Prostate gland (tissue), 2 donors: Measurements from ENCODE around the gene SLC4A11. TPM values are rescaled to one million over a fixed set of nuclear protein-coding genes. Genes with fewer than 3 reads are reported as not detected.

Source experiments
- DNase-seq: peaks from one replicate; pipeline ENCODE4 v3.0.0-alpha.2; 2019; ENCODE audit warnings: low spot score
- H3K27ac ChIP-seq, 2 donors: fragments of 200-600 bp; sonication (generic); 2 replicates each; pipeline ENCODE4 v1.5.1; 2017 to 2019
- H3K27me3 ChIP-seq: fragments of 200-600 bp; sonication (generic); replicated peaks from 2 replicates; pipeline ENCODE4 v1.5.1; 2019; ENCODE audit not compliant: insufficient read depth
- H3K36me3 ChIP-seq, 2 donors: fragments of 200-600 bp; sonication (generic); 1 replicate in 1 of 2; 2 replicates in 1 of 2; pipeline versions ENCODE4 v1.5.1 to v1.8.1; 2017 to 2019
- H3K4me1 ChIP-seq: fragments of 200-600 bp; sonication (generic); replicated peaks from 2 replicates; pipeline ENCODE4 v1.5.1; 2019
- H3K4me3 ChIP-seq, 2 donors: fragments of 200-600 bp; sonication (generic); 2 replicates each; pipeline ENCODE4 v1.5.1; 2017 to 2019
- H3K9me3 ChIP-seq: fragments of 200-600 bp; sonication (generic); 2 replicates; pipeline ENCODE4 v1.5.1; 2017
- CTCF ChIP-seq, 4 experiments: fragments of 200-600 bp in 2 of 4; fragments of 450-650 bp in 2 of 4; sonication (generic) in 2 of 4; IDR thresholded peaks; 1 replicate in 3 of 4; 2 replicates in 1 of 4; pipeline ENCODE4 v1.5.1; 2016 to 2019; ENCODE audit warnings: antibody characterized with exemption in 4 of 4, mild to moderate bottlenecking in 2 of 4, moderate library complexity in 2 of 4
- POLR2A ChIP-seq: fragments of 450-650 bp; IDR thresholded peaks from one replicate; pipeline ENCODE4 v1.6.1; 2016; ENCODE audit warnings: antibody characterized with exemption, mild to moderate bottlenecking
- POLR2AphosphoS5 ChIP-seq: sonication (generic); formaldehyde crosslinking; IDR thresholded peaks from one replicate; pipeline ENCODE4 v1.6.1; 2017; ENCODE audit warnings: antibody characterized with exemption
- WGBS: methylation state at CpG from one replicate; pipeline ENCODE4 v1.1.5; 2018; 5-methylcytosine and 5-hydroxymethylcytosine counted together
- intact Hi-C: fragments of 100-400 bp; cut with DNase I; formaldehyde crosslinking; loops from one replicate; pipeline ENCODE4 v1.14.2; 2022
- total RNA-seq, 2 donors: library from RNA; depleted of rRNA; stranded (reverse); fragments of >200 nt; gene quantifications; one replicate each; pipeline ENCODE4 v1.1.0, GENCODE V29; 2016

The SLC4A11 gene
- total RNA-seq, 2 donors from 2014 or later: 9.2 to 12.7 TPM

GRCh38 chr20:3233131-3233990 lies 5.6 kb downstream of the SLC4A11 start:
- intact Hi-C loops: no loop called here
- Histone ChIP-seq H3K27ac (no peak overlapping the region), H3K9me3 (no peaks in the 10 kb centered on the region), H3K4me1 (no peaks in the 10 kb centered on the region), H3K36me3 (no peaks in the 10 kb centered on the region), H3K4me3 (no peak overlapping the region), H3K27me3 (no peaks in the 10 kb centered on the region)
- WGBS: 88% methylated on average over 22 of the region's 32 CpGs
- TF ChIP-seq CTCF (IDR thresholded peaks at IDR 0.05): no peak
- no peak for TF ChIP-seq POLR2AphosphoS5
- TF ChIP-seq POLR2A: no peak
- no peak for DNase-seq

GRCh38 chr20:3231889-3232588 lies 7.0 kb downstream of the SLC4A11 start:
- WGBS: 93% methylated on average over 15 of the region's 15 CpGs

GRCh38 chr20:3231116-3231515 lies 7.9 kb downstream of the SLC4A11 start:
- H3K36me3 ChIP-seq: no peaks in the 10 kb centered on the region
- 94% methylated on average over 21 of the region's 21 CpGs for WGBS
- H3K4me1 ChIP-seq: no peaks in the 10 kb centered on the region
- no peaks in the 10 kb centered on the region for H3K9me3 ChIP-seq
- intact Hi-C loops: no loop called here
- no peak for DNase-seq
- no peaks in the 10 kb centered on the region for H3K27me3 ChIP-seq
- no peak overlapping the region for H3K4me3 ChIP-seq
- no peak overlapping the region for H3K27ac ChIP-seq
- TF ChIP-seq POLR2A: no peak
- no peak for TF ChIP-seq CTCF (IDR thresholded peaks at IDR 0.05)
- no peak for TF ChIP-seq POLR2AphosphoS5

More at GRCh38 chr20:3231889-3232588, 7.0 kb downstream of the SLC4A11 start:
- Histone ChIP-seq H3K9me3 (no peaks in the 10 kb centered on the region), H3K27ac (no peak overlapping the region), H3K27me3 (no peaks in the 10 kb centered on the region), H3K4me1 (no peaks in the 10 kb centered on the region), H3K36me3 (no peaks in the 10 kb centered on the region), H3K4me3 (no peak overlapping the region)
- intact Hi-C loops: no loop called here
- DNase-seq: no peak
- TF ChIP-seq CTCF (IDR thresholded peaks at IDR 0.05) (no peak), POLR2AphosphoS5 (no peak), POLR2A (no peak)

- Histone ChIP-seq H3K36me3 (no peaks in the 10 kb centered on the region), H3K4me1 (no peaks in the 10 kb centered on the region), H3K27me3 (no peaks in the 10 kb centered on the region), H3K27ac (no peak overlapping the region), H3K4me3 (no peak overlapping the region), H3K9me3 (no peaks in the 10 kb centered on the region)
- 90% methylated on average over 14 of the region's 14 CpGs for WGBS
- no peak for DNase-seq
- TF ChIP-seq CTCF (IDR thresholded peaks at IDR 0.05) (no peak), POLR2AphosphoS5 (no peak), POLR2A (no peak)
- intact Hi-C loops: no loop called here
These were observed 9.2 kb downstream of the SLC4A11 start for GRCh38 chr20:3229798-3230197.
